ENCODE results near the gene ATP8A2.
"Not testable (repeated sequence)": the region's sequence is repeated elsewhere in the genome, so short reads cannot be mapped to it uniquely, and the experiment has no call there.

ATP8A2 gene

DNA sequence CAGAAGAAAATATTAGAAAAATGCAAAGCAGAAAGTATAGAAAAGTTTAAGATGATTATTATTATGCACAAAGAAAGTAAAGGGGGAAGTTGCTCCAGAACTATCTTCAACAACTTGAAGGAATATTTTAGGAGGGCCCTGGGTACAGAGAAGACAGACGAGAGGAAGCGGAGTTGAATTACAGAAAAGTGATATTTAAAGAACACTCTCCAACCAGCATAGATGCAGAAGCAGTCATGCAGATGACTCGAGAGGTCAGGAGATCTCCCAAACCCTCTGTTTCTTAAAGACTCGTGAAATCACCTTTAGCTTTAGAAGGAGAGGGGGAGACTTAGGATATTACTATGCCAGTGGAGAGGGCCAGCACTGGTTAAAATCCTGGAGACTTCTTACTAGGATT is 688.6 kb downstream of the ATP8A2 start:
- no peak overlapping the region for H3K9ac ChIP-seq (ENCODE audit: insufficient read length, low read depth)
- no peaks in the 10 kb centered on the region for H3K27me3 ChIP-seq (ENCODE audit: insufficient read depth, insufficient read length)
- no peaks in the 10 kb centered on the region for H3K4me1 ChIP-seq (ENCODE audit: insufficient read depth, insufficient read length)
- DNase-seq (ENCODE audit: low read depth, low spot score), result no peak
- H3K9me3 ChIP-seq (ENCODE audit: insufficient read depth, low read length), result no peaks in the 10 kb centered on the region
- H3K36me3 ChIP-seq (ENCODE audit: insufficient read depth, insufficient read length, low read length), result no peaks in the 10 kb centered on the region
- TF ChIP-seq YY1 (IDR thresholded peaks at IDR 0.05; ENCODE audit: insufficient read depth, insufficient read length), result no peak
- no peak for TF ChIP-seq ZNF274 (IDR thresholded peaks at IDR 0.05; ENCODE audit: low read depth, low read length)
- no peak for TF ChIP-seq SUZ12 (IDR thresholded peaks at IDR 0.05; ENCODE audit: extremely low read depth, insufficient read depth, insufficient read length)
- H3K4me3 ChIP-seq (ENCODE audit: insufficient read length, low read depth), result no peak overlapping the region

DNA sequence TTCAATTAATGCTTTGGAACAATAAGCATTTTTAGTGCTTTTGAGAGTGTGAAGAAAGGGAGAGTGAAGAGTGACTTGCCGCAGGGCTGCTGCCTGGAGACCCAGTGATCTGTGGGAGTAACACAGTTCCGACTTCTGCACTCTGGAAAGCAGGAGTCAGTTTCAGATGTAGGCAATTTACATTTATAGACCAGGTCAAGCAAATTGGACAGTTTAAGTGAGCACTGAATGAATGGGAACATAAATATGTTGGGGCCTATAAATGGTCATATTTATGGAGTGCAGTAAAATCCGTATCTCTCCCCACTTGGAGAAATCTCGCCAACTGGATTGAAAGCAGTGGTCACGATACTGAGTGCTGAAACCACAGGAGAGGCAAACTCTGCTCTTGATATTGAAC is 689.5 kb downstream of the ATP8A2 start:
- TF ChIP-seq YY1 (IDR thresholded peaks at IDR 0.05; ENCODE audit: insufficient read depth, insufficient read length) (no peak), ZNF274 (IDR thresholded peaks at IDR 0.05; ENCODE audit: low read depth, low read length) (no peak), SUZ12 (IDR thresholded peaks at IDR 0.05; ENCODE audit: extremely low read depth, insufficient read depth, insufficient read length) (no peak)
- no peaks in the 10 kb centered on the region for H3K9me3 ChIP-seq (ENCODE audit: insufficient read depth, low read length)
- H3K4me1 ChIP-seq (ENCODE audit: insufficient read depth, insufficient read length), result no peaks in the 10 kb centered on the region
- no peak for DNase-seq (ENCODE audit: low read depth, low spot score)
- no peaks in the 10 kb centered on the region for H3K27me3 ChIP-seq (ENCODE audit: insufficient read depth, insufficient read length)
- H3K36me3 ChIP-seq (ENCODE audit: insufficient read depth, insufficient read length, low read length), result no peaks in the 10 kb centered on the region
- H3K4me3 ChIP-seq (ENCODE audit: insufficient read length, low read depth), result no peak overlapping the region
- H3K9ac ChIP-seq (ENCODE audit: insufficient read length, low read depth), result no peak overlapping the region

DNA sequence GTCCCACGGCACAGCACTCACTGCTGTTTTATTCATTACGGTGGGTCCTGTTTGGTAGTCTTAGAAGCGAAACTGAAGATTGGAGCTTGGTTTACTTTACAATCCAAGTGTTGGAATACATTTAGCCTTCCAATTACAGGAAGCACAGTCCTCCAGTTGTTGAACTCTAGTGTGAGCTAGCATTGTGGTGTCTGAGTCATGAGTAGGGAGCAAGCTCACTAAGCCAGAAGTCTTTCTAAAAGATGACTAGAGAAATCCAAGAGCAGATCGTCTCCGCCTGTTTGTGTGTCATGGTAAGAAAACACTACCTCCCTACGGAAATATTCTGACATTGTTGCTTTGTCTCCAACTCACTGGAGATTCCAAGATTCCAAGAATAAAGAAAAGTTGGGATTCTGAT is 690.2 kb downstream of the ATP8A2 start:
- Histone ChIP-seq H3K9ac (ENCODE audit: insufficient read length, low read depth) (no peak overlapping the region), H3K4me3 (ENCODE audit: insufficient read length, low read depth) (no peak overlapping the region), H3K4me1 (ENCODE audit: insufficient read depth, insufficient read length) (no peaks in the 10 kb centered on the region), H3K36me3 (ENCODE audit: insufficient read depth, insufficient read length, low read length) (no peaks in the 10 kb centered on the region), H3K27me3 (ENCODE audit: insufficient read depth, insufficient read length) (no peaks in the 10 kb centered on the region), H3K9me3 (ENCODE audit: insufficient read depth, low read length) (no peaks in the 10 kb centered on the region)
- TF ChIP-seq ZNF274 (IDR thresholded peaks at IDR 0.05; ENCODE audit: low read depth, low read length), result no peak
- no peak for TF ChIP-seq YY1 (IDR thresholded peaks at IDR 0.05; ENCODE audit: insufficient read depth, insufficient read length)
- no peak for TF ChIP-seq SUZ12 (IDR thresholded peaks at IDR 0.05; ENCODE audit: extremely low read depth, insufficient read depth, insufficient read length)
- DNase-seq (ENCODE audit: low read depth, low spot score), result no peak

DNA sequence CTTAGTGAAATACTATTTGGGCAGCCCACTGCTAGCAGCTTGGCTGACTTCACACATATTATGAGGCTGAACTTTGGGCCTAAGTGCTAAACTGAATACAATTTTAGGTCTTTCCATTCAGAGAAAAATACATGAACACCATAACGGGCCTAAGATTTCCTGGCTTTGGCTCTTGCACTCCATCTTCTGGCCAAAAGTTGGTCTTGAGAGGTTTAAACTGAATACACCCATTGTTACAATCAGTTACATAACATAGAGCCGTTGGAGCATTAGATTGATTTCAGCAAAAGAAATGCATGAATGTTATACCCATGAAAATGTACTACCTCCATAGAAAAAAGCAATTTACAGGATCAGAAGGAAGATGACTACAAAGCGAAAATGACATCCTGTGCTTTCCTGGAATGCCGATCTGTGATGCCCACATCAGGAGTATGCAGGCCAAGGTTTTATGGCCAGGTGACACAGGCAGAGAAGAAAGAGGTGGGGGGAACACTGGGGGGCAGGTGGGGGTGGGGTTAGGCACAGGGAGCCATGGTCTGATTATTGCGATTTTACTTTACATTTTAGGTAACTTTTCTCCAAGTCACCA is 691.2 kb downstream of the ATP8A2 start:
- no peaks in the 10 kb centered on the region for H3K36me3 ChIP-seq (ENCODE audit: insufficient read depth, insufficient read length, low read length)
- no peaks in the 10 kb centered on the region for H3K9me3 ChIP-seq (ENCODE audit: insufficient read depth, low read length)
- no peaks in the 10 kb centered on the region for H3K27me3 ChIP-seq (ENCODE audit: insufficient read depth, insufficient read length)
- no peak for DNase-seq (ENCODE audit: low read depth, low spot score)
- TF ChIP-seq SUZ12 (IDR thresholded peaks at IDR 0.05; ENCODE audit: extremely low read depth, insufficient read depth, insufficient read length), result no peak
- no peak for TF ChIP-seq YY1 (IDR thresholded peaks at IDR 0.05; ENCODE audit: insufficient read depth, insufficient read length)
- TF ChIP-seq ZNF274 (IDR thresholded peaks at IDR 0.05; ENCODE audit: low read depth, low read length), result no peak
- no peak overlapping the region for H3K4me3 ChIP-seq (ENCODE audit: insufficient read length, low read depth)
- no peak overlapping the region for H3K9ac ChIP-seq (ENCODE audit: insufficient read length, low read depth)
- no peaks in the 10 kb centered on the region for H3K4me1 ChIP-seq (ENCODE audit: insufficient read depth, insufficient read length)

DNA sequence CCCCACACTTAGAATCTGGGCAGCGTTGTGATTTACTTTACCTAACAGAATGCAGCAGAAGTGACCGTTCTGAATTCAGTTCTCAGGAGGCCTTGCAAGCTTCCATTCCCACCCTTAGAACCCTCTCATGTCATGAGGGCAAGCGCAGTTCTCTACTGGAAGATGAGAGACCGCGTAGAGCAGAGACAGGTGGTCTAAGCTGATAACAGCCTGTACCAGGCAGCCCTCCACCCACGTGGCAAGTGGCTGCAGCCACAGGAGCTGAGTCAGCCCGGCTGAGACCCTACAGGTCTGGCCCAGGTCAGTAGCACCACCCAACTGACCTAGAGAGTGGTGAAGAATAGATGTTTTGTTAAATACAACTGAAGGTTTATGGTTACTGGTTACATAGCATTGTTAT is 694.7 kb downstream of the ATP8A2 start:
- H3K4me1 ChIP-seq (ENCODE audit: insufficient read depth, insufficient read length); H3K27me3 ChIP-seq (ENCODE audit: insufficient read depth, insufficient read length); H3K4me3 ChIP-seq (ENCODE audit: insufficient read length, low read depth); H3K9me3 ChIP-seq (ENCODE audit: insufficient read depth, low read length); H3K9ac ChIP-seq (ENCODE audit: insufficient read length, low read depth); DNase-seq (ENCODE audit: low read depth, low spot score); H3K36me3 ChIP-seq (ENCODE audit: insufficient read depth, insufficient read length, low read length): not testable (repeated sequence)

DNA sequence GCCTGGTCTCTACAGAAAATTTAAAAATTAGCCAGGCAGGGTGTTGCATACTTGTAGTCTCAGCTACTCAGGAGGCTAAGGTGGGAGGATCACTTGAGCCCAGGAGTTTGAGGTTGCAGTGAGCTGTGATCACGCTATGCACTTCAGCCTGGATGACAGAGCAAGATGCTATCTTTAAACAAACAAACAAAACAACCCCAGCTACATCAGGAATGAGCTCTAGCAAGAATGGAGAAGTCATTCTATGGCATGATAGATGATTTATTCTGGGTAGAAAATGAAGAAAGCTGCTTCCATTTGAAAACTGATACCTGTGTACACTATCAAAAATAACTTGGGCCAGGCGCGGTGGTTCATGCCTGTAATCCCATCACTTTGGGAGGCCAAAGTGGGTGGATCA is 695.8 kb downstream of the ATP8A2 start:
- no peak for DNase-seq (ENCODE audit: low read depth, low spot score)
- no peaks in the 10 kb centered on the region for H3K36me3 ChIP-seq (ENCODE audit: insufficient read depth, insufficient read length, low read length)
- TF ChIP-seq YY1 (IDR thresholded peaks at IDR 0.05; ENCODE audit: insufficient read depth, insufficient read length), result no peak
- TF ChIP-seq SUZ12 (IDR thresholded peaks at IDR 0.05; ENCODE audit: extremely low read depth, insufficient read depth, insufficient read length), result no peak
- TF ChIP-seq ZNF274 (IDR thresholded peaks at IDR 0.05; ENCODE audit: low read depth, low read length), result no peak
- H3K4me3 ChIP-seq (ENCODE audit: insufficient read length, low read depth), result no peak overlapping the region
- no peak overlapping the region for H3K9ac ChIP-seq (ENCODE audit: insufficient read length, low read depth)
- H3K4me1 ChIP-seq (ENCODE audit: insufficient read depth, insufficient read length), result no peaks in the 10 kb centered on the region
- H3K27me3 ChIP-seq (ENCODE audit: insufficient read depth, insufficient read length), result peaks cover 3% of the 10 kb centered on the region
- no peaks in the 10 kb centered on the region for H3K9me3 ChIP-seq (ENCODE audit: insufficient read depth, low read length)

DNA sequence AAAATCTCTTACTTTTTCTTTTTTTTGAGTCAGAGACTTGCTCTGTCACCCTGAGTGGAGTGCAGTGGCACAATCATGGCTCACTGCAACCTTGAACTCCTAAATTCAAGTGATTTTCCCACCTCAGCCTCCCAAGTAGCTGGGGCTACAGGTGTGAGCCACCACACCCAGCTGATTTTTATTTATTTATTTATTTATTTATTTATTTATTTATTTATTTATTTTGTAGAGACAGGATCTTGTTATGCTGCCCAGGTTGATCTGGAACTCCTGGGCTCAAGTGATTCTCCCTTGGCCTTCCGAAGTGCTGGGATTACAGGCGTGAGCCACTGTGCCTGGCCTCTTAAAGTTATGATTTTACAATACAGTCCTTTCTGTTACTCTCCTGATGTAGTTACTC is 696.6 kb downstream of the ATP8A2 start:
- H3K36me3 ChIP-seq (ENCODE audit: insufficient read depth, insufficient read length, low read length); H3K27me3 ChIP-seq (ENCODE audit: insufficient read depth, insufficient read length); DNase-seq (ENCODE audit: low read depth, low spot score); H3K4me1 ChIP-seq (ENCODE audit: insufficient read depth, insufficient read length); H3K4me3 ChIP-seq (ENCODE audit: insufficient read length, low read depth); H3K9ac ChIP-seq (ENCODE audit: insufficient read length, low read depth); H3K9me3 ChIP-seq (ENCODE audit: insufficient read depth, low read length): not testable (repeated sequence)

DNA sequence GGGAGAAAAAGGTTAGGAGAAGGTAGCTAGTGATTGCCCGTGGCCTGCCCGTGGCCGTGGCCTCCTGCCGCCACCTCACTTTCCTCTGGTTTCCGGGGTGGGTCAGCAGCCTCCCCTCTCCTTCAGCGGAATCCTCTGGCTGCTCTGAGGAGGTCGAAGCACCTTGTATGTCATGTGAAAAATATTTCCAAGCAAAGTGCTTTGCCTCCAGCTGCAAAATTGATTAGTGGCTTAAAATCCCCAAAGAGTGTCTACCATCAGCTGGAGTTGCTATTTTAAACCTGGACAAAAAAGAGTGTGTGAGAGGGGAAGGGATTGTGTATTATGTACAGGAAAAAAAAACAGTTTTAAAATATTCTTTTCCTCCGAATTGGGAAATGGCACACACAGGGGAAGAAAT is 697.9 kb downstream of the ATP8A2 start:
- H3K27me3 ChIP-seq (ENCODE audit: insufficient read depth, insufficient read length); H3K36me3 ChIP-seq (ENCODE audit: insufficient read depth, insufficient read length, low read length); H3K4me3 ChIP-seq (ENCODE audit: insufficient read length, low read depth); H3K4me1 ChIP-seq (ENCODE audit: insufficient read depth, insufficient read length); H3K9me3 ChIP-seq (ENCODE audit: insufficient read depth, low read length); DNase-seq (ENCODE audit: low read depth, low spot score); H3K9ac ChIP-seq (ENCODE audit: insufficient read length, low read depth): not testable (repeated sequence)

Data from NT2/D1 (cell line).